HG03060 (cell line): Measurements from ENCODE around the gene EFR3B.
"Not testable (repeated sequence)": the region's sequence is repeated elsewhere in the genome, so short reads cannot be mapped to it uniquely, and the experiment has no call there.

Experiments
- ATAC-seq: cut with Tn5 transposase; IDR thresholded peaks from one replicate; pipeline ENCODE4 v1.9.1; 2021; ENCODE audit warnings: low read depth, moderate number of reproducible peaks; ENCODE audit not compliant: unreplicated experiment

EFR3B gene

GRCh38 chr2:25041928-25042320, at the start of gene EFR3B:
Gene EFR3B, plus strand, starts transcription at chr2:25042076. Its CDS starts 237 bp downstream, at chr2:25042313.
- ATAC-seq = peak; percentile 68

- no peak for ATAC-seq
Observed at GRCh38 chr2:24993406-24994145, 48.3 kb upstream of the EFR3B start.

- no peak for ATAC-seq
Observed at GRCh38 chr2:24994146-24994724, 47.6 kb upstream of the EFR3B start.

GRCh38 chr2:24999097-24999496, 42.8 kb upstream of the EFR3B start:
- not testable (repeated sequence) for ATAC-seq

GRCh38 chr2:25000036-25000435, 41.8 kb upstream of the EFR3B start:
- ATAC-seq = no peak

GRCh38 chr2:25000503-25001324, 41.2 kb upstream of the EFR3B start:
- no peak for ATAC-seq

GRCh38 chr2:25001325-25001637, 40.6 kb upstream of the EFR3B start:
- no peak for ATAC-seq

GRCh38 chr2:25002066-25002465, 39.8 kb upstream of the EFR3B start:
- no peak for ATAC-seq

- ATAC-seq = no peak
Observed at GRCh38 chr2:25009954-25010353, 31.9 kb upstream of the EFR3B start.

- not testable (repeated sequence) for ATAC-seq
Observed at GRCh38 chr2:25011342-25011741, 30.5 kb upstream of the EFR3B start.

- ATAC-seq = no peak
Observed at GRCh38 chr2:25014631-25015030, 27.2 kb upstream of the EFR3B start.

- ATAC-seq = no peak
Observed at GRCh38 chr2:25018681-25019080, 23.2 kb upstream of the EFR3B start.

- no peak for ATAC-seq
Observed at GRCh38 chr2:25021791-25022362, 20.0 kb upstream of the EFR3B start.

- ATAC-seq = no peak
Observed at GRCh38 chr2:25023333-25023732, 18.5 kb upstream of the EFR3B start.

- no peak for ATAC-seq
Observed at GRCh38 chr2:25025229-25026007, 16.5 kb upstream of the EFR3B start.

- no peak for ATAC-seq
Observed at GRCh38 chr2:25026008-25026530, 15.8 kb upstream of the EFR3B start.

- ATAC-seq = no peak
Observed at GRCh38 chr2:25029183-25029554, 12.7 kb upstream of the EFR3B start.

GRCh38 chr2:25030702-25031101, 11.2 kb upstream of the EFR3B start:
- ATAC-seq = no peak

GRCh38 chr2:25032094-25032493, 9.8 kb upstream of the EFR3B start:
- ATAC-seq = no peak

GRCh38 chr2:25032901-25033300, 9.0 kb upstream of the EFR3B start:
- no peak for ATAC-seq
